GM12874 (cell line): ENCODE measurements around the gene CES1.

Experiments used
- CTCF ChIP-seq: IDR thresholded peaks from 2 replicates; pipeline ENCODE4 v1.5.1; 2011; ENCODE audit warnings: low read depth, mild to moderate bottlenecking, control low read depth, low read length, moderate library complexity; ENCODE audit not compliant: insufficient read depth

The CES1 gene

GRCh38 chr16:55778757-55779156 is 54.1 kb downstream of the CES1 start:
- TF ChIP-seq CTCF, result no peak

- TF ChIP-seq CTCF, result no peak
These were observed 57.0 kb downstream of the CES1 start for GRCh38 chr16:55775857-55776256.

GRCh38 chr16:55773859-55774549 is 58.9 kb downstream of the CES1 start:
- TF ChIP-seq CTCF, result no peak

GRCh38 chr16:55765161-55765560 is 67.7 kb downstream of the CES1 start:
- no peak for TF ChIP-seq CTCF

- TF ChIP-seq CTCF, result no peak
These were observed 72.4 kb downstream of the CES1 start for GRCh38 chr16:55760310-55761001.

GRCh38 chr16:55756963-55757362 is 75.9 kb downstream of the CES1 start:
- TF ChIP-seq CTCF, result no peak

- no peak for TF ChIP-seq CTCF
These were observed 78.8 kb downstream of the CES1 start for GRCh38 chr16:55754056-55754455.
